HCT116 (cell line): ENCODE data around the gene METRN. TPM values are rescaled to one million over a fixed set of nuclear protein-coding genes. Genes with fewer than 3 reads are reported as not detected.

Source experiments
- ATAC-seq: fragments of 200-7000 bp; cut with Tn5 transposase; 2 replicates; pipeline ENCODE4 v1.9.1; 2020; ENCODE audit warnings: mild to moderate bottlenecking, moderate library complexity
- BruUV-seq: library from RNA; stranded (reverse); fragments of 400-500 nt; replicated peaks from 2 replicates; lab custom pipeline; 2021; lab: Mats Ljungman, UMichigan
- CTCF ChIA-PET: fragments of 300-600 bp; sonication (Branson Sonifier 250); formaldehyde crosslinking; loops from one replicate; lab custom pipeline; 2021; ENCODE audit warnings: antibody characterized with exemption; lab: Charles Lee
- POLR2A ChIA-PET: fragments of 300-600, 350-600 bp; sonication (Branson Sonifier 250); formaldehyde crosslinking; loops from one replicate; lab custom pipeline; 2021; ENCODE audit warnings: antibody characterized with exemption; lab: Charles Lee
- RAD21 ChIA-PET, 2 experiments: fragments of 300-600 bp; sonication (Branson Sonifier 250); formaldehyde crosslinking; loops; one replicate each; lab custom pipeline; 2023; ENCODE audit warnings: low total read pairs in 2 of 2; ENCODE audit not compliant: uncharacterized antibody in 2 of 2, unreplicated experiment in 2 of 2, low non-redundant PET in 1 of 2; lab: Charles Lee
- DNase-seq: peaks from one replicate; pipeline ENCODE4 v3.0.0-alpha.2; 2010; ENCODE audit warnings: low read depth, low spot score
- H2AFZ ChIP-seq: fragments of 200-600 bp; shearing (Covaris generic), sonication (generic); 2 replicates; pipeline ENCODE4 v1.6.1; 2017; ENCODE audit warnings: low read depth, mixed run types, mixed read lengths, antibody characterized with exemption, low read length; ENCODE audit not compliant: poor library complexity, severe bottlenecking
- H3K27ac ChIP-seq: 2 replicates; pipeline ENCODE4 v1.5.1; 2012; ENCODE audit warnings: low read depth, low read length
- H3K27me3 ChIP-seq: fragments of 200-600 bp; sonication (generic); 2 replicates; pipeline ENCODE4 v1.6.1; 2016; ENCODE audit warnings: mixed run types, low read length, mixed read lengths; ENCODE audit not compliant: insufficient read depth
- H3K36me3 ChIP-seq, 2 experiments: fragments of 200-500 bp in 1 of 2; fragments of 200-600 bp in 1 of 2; sonication (Bioruptor generic) in 1 of 2; sonication (generic) in 1 of 2; 2 replicates each; pipeline versions ENCODE4 v1.5.1 to v1.6.1; 2014 to 2016; ENCODE audit warnings: low read length in 2 of 2, inconsistent platforms in 1 of 2, mixed read lengths in 1 of 2, mixed run types in 1 of 2; ENCODE audit not compliant: insufficient read depth in 2 of 2, control insufficient read depth in 1 of 2
- H3K4me1 ChIP-seq, 2 experiments: fragments of 200-600 bp in 1 of 2; sonication (generic) in 1 of 2; 2 replicates each; pipeline versions ENCODE4 v1.5.1 to v1.6.1; 2012 to 2017; ENCODE audit warnings: low read length in 2 of 2, inconsistent platforms in 1 of 2, mild to moderate bottlenecking in 1 of 2, mixed read lengths in 1 of 2, mixed run types in 1 of 2, moderate library complexity in 1 of 2; ENCODE audit not compliant: insufficient read depth in 2 of 2, control insufficient read depth in 1 of 2
- H3K4me2 ChIP-seq: fragments of 200-600 bp; sonication (generic); 2 replicates; pipeline ENCODE4 v1.6.1; 2017; ENCODE audit warnings: mixed run types, low read length, mixed read lengths
- H3K4me3 ChIP-seq, 2 experiments: fragments of 200-600 bp in 1 of 2; sonication (generic) in 1 of 2; replicated peaks in 1 of 2; 2 replicates each; pipeline ENCODE4 v1.5.1; 2011 to 2016; ENCODE audit warnings: low read length in 2 of 2, control low read depth in 1 of 2, low read depth in 1 of 2, mild to moderate bottlenecking in 1 of 2, mixed read lengths in 1 of 2, mixed run types in 1 of 2
- H3K79me2 ChIP-seq: fragments of 200-600 bp; sonication (generic); 2 replicates; pipeline ENCODE4 v1.6.1; 2017; ENCODE audit warnings: mild to moderate bottlenecking, mixed run types, low read length, moderate library complexity, mixed read lengths; ENCODE audit not compliant: insufficient read depth
- H3K9ac ChIP-seq: fragments of 200-600 bp; sonication (generic); 2 replicates; pipeline ENCODE4 v1.6.1; 2016; ENCODE audit warnings: low read length, mixed read lengths
- H3K9me2 ChIP-seq: fragments of 200-600 bp; sonication (generic), shearing (Covaris generic); 2 replicates; pipeline ENCODE4 v1.6.1; 2017; ENCODE audit warnings: mixed run types, mild to moderate bottlenecking, moderate library complexity; ENCODE audit not compliant: insufficient read depth
- H3K9me3 ChIP-seq, 2 experiments: fragments of 200-500 bp in 1 of 2; fragments of 200-600 bp in 1 of 2; sonication (Bioruptor generic) in 1 of 2; sonication (generic) in 1 of 2; 2 replicates each; pipeline ENCODE4 v1.6.1; 2014 to 2017; ENCODE audit warnings: low read length in 2 of 2, mixed read lengths in 2 of 2, inconsistent platforms in 1 of 2, low read depth in 1 of 2, mild to moderate bottlenecking in 1 of 2, mixed run types in 1 of 2, moderate library complexity in 1 of 2; ENCODE audit not compliant: control insufficient read depth in 1 of 2, insufficient read depth in 1 of 2
- H4K20me1 ChIP-seq: fragments of 200-600 bp; sonication (generic), shearing (Covaris generic); 2 replicates; pipeline ENCODE4 v1.6.1; 2017; ENCODE audit warnings: mixed run types, mild to moderate bottlenecking, moderate library complexity; ENCODE audit not compliant: insufficient read depth
- CBX3 ChIP-seq: IDR thresholded peaks from 2 replicates; pipeline ENCODE4 v1.6.1; 2012; ENCODE audit warnings: low read depth
- CTCF ChIP-seq, 3 experiments: fragments of 200-600 bp in 1 of 3; sonication (generic) in 1 of 3; IDR thresholded peaks in 2 of 3; conservative IDR thresholded peaks in 1 of 3; 2 replicates each; pipeline ENCODE4 v1.5.1; 2012 to 2017; ENCODE audit warnings: low read depth in 2 of 3, low read length in 2 of 3, antibody characterized with exemption in 1 of 3, borderline replicate concordance in 1 of 3, control low read depth in 1 of 3, mild to moderate bottlenecking in 1 of 3, mixed read lengths in 1 of 3, mixed run types in 1 of 3, moderate library complexity in 1 of 3; ENCODE audit not compliant: insufficient read depth in 1 of 3
- EZH2phosphoT487 ChIP-seq: fragments of 200-600 bp; IDR thresholded peaks from 2 replicates; pipeline ENCODE4 v1.6.1; 2018; ENCODE audit warnings: antibody characterized with exemption, borderline replicate concordance
- FOSL1 ChIP-seq: IDR thresholded peaks from 2 replicates; pipeline ENCODE4 v1.6.1; 2012; ENCODE audit warnings: low read depth
- POLR2A ChIP-seq: IDR thresholded peaks from 2 replicates; pipeline ENCODE4 v1.7.0; 2011; ENCODE audit warnings: borderline replicate concordance; ENCODE audit not compliant: insufficient read depth, insufficient read length; ENCODE audit errors: extremely low read depth
- POLR2AphosphoS5 ChIP-seq: IDR thresholded peaks from 2 replicates; pipeline ENCODE4 v1.6.1; 2011; ENCODE audit warnings: mild to moderate bottlenecking, low read depth, low read length, moderate library complexity
- RAD21 ChIP-seq: IDR thresholded peaks from 2 replicates; pipeline ENCODE4 v1.6.1; 2012; ENCODE audit warnings: low read depth, mild to moderate bottlenecking
- REST ChIP-seq: IDR thresholded peaks from 2 replicates; pipeline ENCODE4 v1.6.1; 2012; ENCODE audit warnings: low read depth
- YY1 ChIP-seq: IDR thresholded peaks from 2 replicates; pipeline ENCODE4 v1.6.1; 2011; ENCODE audit warnings: low read length, low read depth, moderate library complexity, mild to moderate bottlenecking; ENCODE audit not compliant: insufficient replicate concordance; ENCODE audit errors: extremely low read depth
- ZFX ChIP-seq: fragments of 450-650 bp; IDR thresholded peaks from 2 replicates; pipeline ENCODE4 v1.6.1; 2017
- intact Hi-C: fragments of 100-400 bp; cut with micrococcal nuclease; formaldehyde crosslinking; loops from 2 replicates; pipeline ENCODE4 v1.10.0; 2022
- total RNA-seq: library from RNA; stranded (reverse); gene quantifications from one replicate; pipeline ENCODE4 v1.2.1, GENCODE V29; 2021; ENCODE audit not compliant: unreplicated experiment
- TF ChIP-seq, protein P1 (sequence below): IDR thresholded peaks from 2 replicates; pipeline ENCODE4 v1.6.1; 2012

METRN gene
- total RNA-seq, 1 experiment from 2014 or later = 193 TPM

GRCh38 chr16:726438-727290 is 11.7 kb downstream of the METRN start, which contains the start of the genes CCDC78 and HAGHL:
CCDC78 (minus strand) TSS chr16:726443; CDS start chr16:726367, 76 bp downstream.
HAGHL (plus strand) TSS chr16:727106; CDS start chr16:727510, 404 bp downstream.
- TSS peak; percentile 19 for BruUV-seq
- Histone ChIP-seq H3K27me3 (no peaks in the 10 kb centered on the region), H3K4me1 (peaks cover 7 to 46% of the 10 kb centered on the region in 2 experiments), H3K9ac (peak within 1 kb of the TSS; percentile 98), H3K27ac (peak within 1 kb of the TSS; percentile 96), H3K9me2 (no peaks in the 10 kb centered on the region), H2AFZ (no peak within 1 kb of the TSS), H3K79me2 (peaks cover 24% of the 10 kb centered on the region; the same call in 1 of the 2 replicates), H4K20me1 (no peaks in the 10 kb centered on the region), H3K4me2 (peak within 1 kb of the TSS; percentile 99), H3K36me3 (no peaks in the 10 kb centered on the region), H3K9me3 (no peaks in the 10 kb centered on the region), H3K4me3 (peak within 1 kb of the TSS; percentile 80 to 89)
- ChIA-PET CTCF (interaction anchor here (0.7 to 2.6 kb wide), 2 partner anchors 11 to 14 kb away, joined by 3 to 11 read pairs; no protein-coding TSS in a partner anchor), POLR2A (interaction anchor here (0.6 to 3.5 kb wide), 3 partner anchors 11 to 34 kb away, joined by 3 to 20 read pairs (median 12); partner anchors contain the start of genes METRN and MSLN), RAD21 (no interaction called here)
- ATAC-seq = peak; percentile 48
- no peak for TF ChIP-seq CTCF (IDR thresholded peaks at IDR 0.05 in 2 of 3, conservative IDR thresholded peaks at IDR 0.05 in 1 of 3; ENCODE audit: borderline replicate concordance in 1 of 3, insufficient read depth in 1 of 3, low read depth in 2 of 3, low read length in 2 of 3)
- TF ChIP-seq, protein P1, sequence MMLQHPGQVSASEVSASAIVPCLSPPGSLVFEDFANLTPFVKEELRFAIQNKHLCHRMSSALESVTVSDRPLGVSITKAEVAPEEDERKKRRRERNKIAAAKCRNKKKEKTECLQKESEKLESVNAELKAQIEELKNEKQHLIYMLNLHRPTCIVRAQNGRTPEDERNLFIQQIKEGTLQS = no peak
- TF ChIP-seq EZH2phosphoT487 = no peak
- no peak for TF ChIP-seq REST
- TF ChIP-seq FOSL1 = no peak
- peak; percentile 47 for TF ChIP-seq POLR2A
- no peak for TF ChIP-seq RAD21
- peak; percentile 60 for TF ChIP-seq POLR2AphosphoS5
- TF ChIP-seq CBX3 = no peak
- TF ChIP-seq YY1 = no peak
- no peak; the same call in 1 of the 2 replicates for TF ChIP-seq ZFX
- intact Hi-C loops = no loop called here
- no peak for DNase-seq
